ENCODE data around the gene CRKL. TPM values are rescaled to one million over a fixed set of nuclear protein-coding genes. Genes with fewer than 3 reads are reported as not detected.
"Not testable (repeated sequence)": the region's sequence is repeated elsewhere in the genome, so short reads cannot be mapped to it uniquely, and the experiment has no call there.

Gene CRKL
- total RNA-seq, 2 experiments from 2014 or later: 60.5 to 62.2 TPM

- no peak for DNase-seq
- no peaks in the 10 kb centered on the region for H3K27me3 Mint-ChIP-seq (ENCODE audit: low read depth)
- no peak overlapping the region for H3K27ac Mint-ChIP-seq
- no peak overlapping the region for H3K4me3 Mint-ChIP-seq
- H3K9me3 Mint-ChIP-seq: peaks cover 4% of the 10 kb centered on the region
- intact Hi-C loops (cut with micrococcal nuclease): no loop called here
- peaks cover 16% of the 10 kb centered on the region for H3K36me3 Mint-ChIP-seq (ENCODE audit: low read depth)
- H3K4me1 Mint-ChIP-seq (ENCODE audit: low read depth): peaks cover 62% of the 10 kb centered on the region
- CTCF ChIA-PET: no interaction called here
Observed at GRCh38 chr22:20928573-20928967, 11.4 kb downstream of the CRKL start.

GRCh38 chr22:20930004-20930403 is 12.8 kb downstream of the CRKL start:
- Mint-ChIP-seq H3K36me3 (ENCODE audit: low read depth) (peaks cover 30% of the 10 kb centered on the region), H3K4me1 (ENCODE audit: low read depth) (peaks cover 62% of the 10 kb centered on the region), H3K27ac (no peak overlapping the region), H3K27me3 (ENCODE audit: low read depth) (no peaks in the 10 kb centered on the region), H3K4me3 (no peak overlapping the region), H3K9me3 (peaks cover 4% of the 10 kb centered on the region)
- intact Hi-C loops (cut with micrococcal nuclease): no loop called here
- CTCF ChIA-PET: no interaction called here
- no peak for DNase-seq

GRCh38 chr22:20930435-20930834 is 13.2 kb downstream of the CRKL start:
- Mint-ChIP-seq H3K36me3 (ENCODE audit: low read depth) (peaks cover 34% of the 10 kb centered on the region), H3K4me1 (ENCODE audit: low read depth) (peaks cover 63% of the 10 kb centered on the region)
- CTCF ChIA-PET: interaction anchor here (0.7 kb wide), 1 partner anchor 32 kb away, joined by 4 read pairs; no protein-coding TSS in a partner anchor
- intact Hi-C loops (cut with micrococcal nuclease); DNase-seq; H3K9me3 Mint-ChIP-seq; H3K27ac Mint-ChIP-seq; H3K27me3 Mint-ChIP-seq (ENCODE audit: low read depth); H3K4me3 Mint-ChIP-seq: not testable (repeated sequence)

- CTCF ChIA-PET: interaction anchor here (0.7 kb wide), 1 partner anchor 32 kb away, joined by 4 read pairs; no protein-coding TSS in a partner anchor
- Mint-ChIP-seq H3K4me3 (no peak overlapping the region), H3K36me3 (ENCODE audit: low read depth) (peaks cover 39% of the 10 kb centered on the region), H3K27ac (no peak overlapping the region), H3K4me1 (ENCODE audit: low read depth) (peaks cover 60% of the 10 kb centered on the region), H3K9me3 (peaks cover 4% of the 10 kb centered on the region), H3K27me3 (ENCODE audit: low read depth) (no peaks in the 10 kb centered on the region)
- DNase-seq: no peak
- intact Hi-C loops (cut with micrococcal nuclease): no loop called here
Observed at GRCh38 chr22:20931126-20931654, 14.0 kb downstream of the CRKL start.

- Mint-ChIP-seq H3K36me3 (ENCODE audit: low read depth) (peaks cover 49% of the 10 kb centered on the region), H3K27me3 (ENCODE audit: low read depth) (no peaks in the 10 kb centered on the region), H3K27ac (no peak overlapping the region), H3K4me1 (ENCODE audit: low read depth) (peaks cover 65% of the 10 kb centered on the region), H3K4me3 (no peak overlapping the region), H3K9me3 (peaks cover 4% of the 10 kb centered on the region)
- no peak for DNase-seq
- CTCF ChIA-PET: interaction anchor here (0.6 kb wide), 1 partner anchor 69 kb away, joined by 3 read pairs; no protein-coding TSS in a partner anchor
- intact Hi-C loops (cut with micrococcal nuclease): no loop called here
Observed at GRCh38 chr22:20933910-20934309, 16.7 kb downstream of the CRKL start.

GRCh38 chr22:20935049-20935448 is 17.8 kb downstream of the CRKL start:
- CTCF ChIA-PET: interaction anchor here (0.6 kb wide), 1 partner anchor 41 kb away, joined by 5 read pairs; no protein-coding TSS in a partner anchor
- H3K27ac Mint-ChIP-seq; intact Hi-C loops (cut with micrococcal nuclease); H3K9me3 Mint-ChIP-seq; DNase-seq; H3K4me3 Mint-ChIP-seq; H3K27me3 Mint-ChIP-seq (ENCODE audit: low read depth): not testable (repeated sequence)
- H3K4me1 Mint-ChIP-seq (ENCODE audit: low read depth): peaks cover 64% of the 10 kb centered on the region
- H3K36me3 Mint-ChIP-seq (ENCODE audit: low read depth): peaks cover 47% of the 10 kb centered on the region

GRCh38 chr22:20935780-20936539 is 18.8 kb downstream of the CRKL start:
- Mint-ChIP-seq H3K36me3 (ENCODE audit: low read depth) (peaks cover 46% of the 10 kb centered on the region), H3K4me1 (ENCODE audit: low read depth) (peaks cover 72% of the 10 kb centered on the region)
- DNase-seq; H3K27me3 Mint-ChIP-seq (ENCODE audit: low read depth); CTCF ChIA-PET; H3K4me3 Mint-ChIP-seq; intact Hi-C loops (cut with micrococcal nuclease); H3K27ac Mint-ChIP-seq; H3K9me3 Mint-ChIP-seq: not testable (repeated sequence)

- H3K4me3 Mint-ChIP-seq: no peak overlapping the region
- peaks cover 50% of the 10 kb centered on the region for H3K36me3 Mint-ChIP-seq (ENCODE audit: low read depth)
- H3K4me1 Mint-ChIP-seq (ENCODE audit: low read depth): peaks cover 71% of the 10 kb centered on the region
- H3K9me3 Mint-ChIP-seq: no peaks in the 10 kb centered on the region
- H3K27me3 Mint-ChIP-seq (ENCODE audit: low read depth): no peaks in the 10 kb centered on the region
- intact Hi-C loops (cut with micrococcal nuclease): no loop called here
- no peak overlapping the region for H3K27ac Mint-ChIP-seq
- CTCF ChIA-PET: interaction anchor here (1.0 kb wide), 1 partner anchor 16 kb away, joined by 3 read pairs; no protein-coding TSS in a partner anchor
- DNase-seq: no peak
Observed at GRCh38 chr22:20937031-20937793, 20.0 kb downstream of the CRKL start.

GRCh38 chr22:20937794-20938671 is 20.8 kb downstream of the CRKL start:
- Mint-ChIP-seq H3K36me3 (ENCODE audit: low read depth) (peaks cover 52% of the 10 kb centered on the region), H3K9me3 (no peaks in the 10 kb centered on the region), H3K4me3 (no peak overlapping the region), H3K4me1 (ENCODE audit: low read depth) (peaks cover 73% of the 10 kb centered on the region), H3K27ac (no peak overlapping the region), H3K27me3 (ENCODE audit: low read depth) (no peaks in the 10 kb centered on the region)
- CTCF ChIA-PET: interaction anchor here (0.6 to 1.0 kb wide), 2 partner anchors 17 to 84 kb away, joined by 3 read pairs; no protein-coding TSS in a partner anchor
- intact Hi-C loops (cut with micrococcal nuclease): no loop called here
- DNase-seq: no peak

GRCh38 chr22:20939457-20940185 is 22.4 kb downstream of the CRKL start:
- H3K4me3 Mint-ChIP-seq; H3K27ac Mint-ChIP-seq; CTCF ChIA-PET; H3K27me3 Mint-ChIP-seq (ENCODE audit: low read depth); DNase-seq; H3K9me3 Mint-ChIP-seq: not testable (repeated sequence)
- peaks cover 41% of the 10 kb centered on the region for H3K36me3 Mint-ChIP-seq (ENCODE audit: low read depth)
- H3K4me1 Mint-ChIP-seq (ENCODE audit: low read depth): peaks cover 72% of the 10 kb centered on the region
- intact Hi-C loops (cut with micrococcal nuclease): loop anchor here (10.0 kb wide), 1 partner anchor 125 kb away; no protein-coding TSS in a partner anchor

GRCh38 chr22:20940186-20940651 is 23.0 kb downstream of the CRKL start:
- Mint-ChIP-seq H3K9me3 (no peaks in the 10 kb centered on the region), H3K27ac (no peak overlapping the region), H3K27me3 (ENCODE audit: low read depth) (no peaks in the 10 kb centered on the region), H3K4me3 (no peak overlapping the region), H3K36me3 (ENCODE audit: low read depth) (peaks cover 36% of the 10 kb centered on the region), H3K4me1 (ENCODE audit: low read depth) (peaks cover 72% of the 10 kb centered on the region)
- CTCF ChIA-PET: no interaction called here
- DNase-seq: no peak
- intact Hi-C loops (cut with micrococcal nuclease): loop anchor here (10.0 kb wide), 1 partner anchor 125 kb away; no protein-coding TSS in a partner anchor

Measured in activated naive CD4-positive, alpha-beta T cell treated with anti-CD3 and anti-CD28 coated beads for 36 hours (primary cell).